NOMO-1 (cell line): ENCODE measurements around the gene CMIP.

ENCODE experiments used
- DNase-seq, 2 experiments: peaks; one replicate each; lab custom pipeline; 2025; ENCODE audit not compliant: unreplicated experiment in 2 of 2; lab: John Stamatoyannopoulos, UW

Gene CMIP

GRCh38 chr16:81473969-81474959 lies 29.7 kb downstream of the CMIP start:
- DNase-seq = no peak

GRCh38 chr16:81477697-81478693 lies 33.4 kb downstream of the CMIP start:
- peak; percentile 25 to 40 for DNase-seq

GRCh38 chr16:81478876-81479511 lies 34.4 kb downstream of the CMIP start:
- DNase-seq = peak; percentile 95 to 96

- no peak for DNase-seq
Observed at GRCh38 chr16:81480606-81481206, 36.1 kb downstream of the CMIP start.

- peak; percentile 97 to 98 for DNase-seq
Observed at GRCh38 chr16:81481207-81481821, 36.7 kb downstream of the CMIP start.

GRCh38 chr16:81482329-81483063 lies 37.9 kb downstream of the CMIP start:
- DNase-seq = no peak

GRCh38 chr16:81483064-81483969 lies 38.7 kb downstream of the CMIP start:
- DNase-seq = peak; percentile 28 to 51

GRCh38 chr16:81483970-81484595 lies 39.5 kb downstream of the CMIP start:
- DNase-seq = no peak

- no peak for DNase-seq
Observed at GRCh38 chr16:81484908-81485624, 40.5 kb downstream of the CMIP start.

- DNase-seq = no peak
Observed at GRCh38 chr16:81485824-81486539, 41.4 kb downstream of the CMIP start.

GRCh38 chr16:81486540-81487061 lies 42.0 kb downstream of the CMIP start:
- no peak for DNase-seq

GRCh38 chr16:81487301-81487720 lies 42.7 kb downstream of the CMIP start:
- DNase-seq = no peak

- DNase-seq = no peak
Observed at GRCh38 chr16:81488687-81489411, 44.2 kb downstream of the CMIP start.

- no peak for DNase-seq
Observed at GRCh38 chr16:81489547-81490267, 45.1 kb downstream of the CMIP start.
